ENCODE measurements around the gene IFT80. TPM values are rescaled to one million over a fixed set of nuclear protein-coding genes. Genes with fewer than 3 reads are reported as not detected.

Gene IFT80
- total and polyA plus RNA-seq, 9 of the 15 experiments (the other 6 are each of a cell fraction or from before 2014, with no cell fraction given): 6.7 to 21.1 (median 16.4) TPM

- no peak for TF ChIP-seq SP2 (IDR thresholded peaks at IDR 0.05; ENCODE audit: extremely low read depth, low read depth, low read length, poor library complexity, severe bottlenecking)
- TF ChIP-seq ZNF445 (CRISPR knock-in tag; IDR thresholded peaks at IDR 0.05; ENCODE audit: low read depth): no peak
- no peak for TF ChIP-seq CTCFL (IDR thresholded peaks at IDR 0.05; ENCODE audit: borderline replicate concordance, insufficient read depth, low read depth, low read length, poor library complexity, severe bottlenecking)
- TF ChIP-seq CREB1 (IDR thresholded peaks at IDR 0.05): peak; percentile 93
- peak; percentile 87 for TF ChIP-seq CREB1 (CRISPR knock-in tag; IDR thresholded peaks at IDR 0.05)
- TF ChIP-seq, protein P1, sequence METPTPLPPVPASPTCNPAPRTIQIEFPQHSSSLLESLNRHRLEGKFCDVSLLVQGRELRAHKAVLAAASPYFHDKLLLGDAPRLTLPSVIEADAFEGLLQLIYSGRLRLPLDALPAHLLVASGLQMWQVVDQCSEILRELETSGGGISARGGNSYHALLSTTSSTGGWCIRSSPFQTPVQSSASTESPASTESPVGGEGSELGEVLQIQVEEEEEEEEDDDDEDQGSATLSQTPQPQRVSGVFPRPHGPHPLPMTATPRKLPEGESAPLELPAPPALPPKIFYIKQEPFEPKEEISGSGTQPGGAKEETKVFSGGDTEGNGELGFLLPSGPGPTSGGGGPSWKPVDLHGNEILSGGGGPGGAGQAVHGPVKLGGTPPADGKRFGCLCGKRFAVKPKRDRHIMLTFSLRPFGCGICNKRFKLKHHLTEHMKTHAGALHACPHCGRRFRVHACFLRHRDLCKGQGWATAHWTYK (CRISPR knock-in tag; IDR thresholded peaks at IDR 0.05): no peak
- no peak for TF ChIP-seq NELFE (IDR thresholded peaks at IDR 0.05; ENCODE audit: insufficient read depth, insufficient read length)
- no peak for TF ChIP-seq ZNF134 (CRISPR knock-in tag; conservative IDR thresholded peaks at IDR 0.05)
- TF ChIP-seq SIN3B (IDR thresholded peaks at IDR 0.05; ENCODE audit: low read depth): peak; percentile 66
- TF ChIP-seq, protein P2, sequence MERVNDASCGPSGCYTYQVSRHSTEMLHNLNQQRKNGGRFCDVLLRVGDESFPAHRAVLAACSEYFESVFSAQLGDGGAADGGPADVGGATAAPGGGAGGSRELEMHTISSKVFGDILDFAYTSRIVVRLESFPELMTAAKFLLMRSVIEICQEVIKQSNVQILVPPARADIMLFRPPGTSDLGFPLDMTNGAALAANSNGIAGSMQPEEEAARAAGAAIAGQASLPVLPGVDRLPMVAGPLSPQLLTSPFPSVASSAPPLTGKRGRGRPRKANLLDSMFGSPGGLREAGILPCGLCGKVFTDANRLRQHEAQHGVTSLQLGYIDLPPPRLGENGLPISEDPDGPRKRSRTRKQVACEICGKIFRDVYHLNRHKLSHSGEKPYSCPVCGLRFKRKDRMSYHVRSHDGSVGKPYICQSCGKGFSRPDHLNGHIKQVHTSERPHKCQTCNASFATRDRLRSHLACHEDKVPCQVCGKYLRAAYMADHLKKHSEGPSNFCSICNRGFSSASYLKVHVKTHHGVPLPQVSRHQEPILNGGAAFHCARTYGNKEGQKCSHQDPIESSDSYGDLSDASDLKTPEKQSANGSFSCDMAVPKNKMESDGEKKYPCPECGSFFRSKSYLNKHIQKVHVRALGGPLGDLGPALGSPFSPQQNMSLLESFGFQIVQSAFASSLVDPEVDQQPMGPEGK (CRISPR knock-in tag; IDR thresholded peaks at IDR 0.05; ENCODE audit: borderline replicate concordance): no peak
- no peak for TF ChIP-seq ZNF175 (CRISPR knock-in tag; IDR thresholded peaks at IDR 0.05; ENCODE audit: low read depth)
Measured at GRCh38 chr3:160399125-160400029, at the start of gene IFT80, which contains the start of gene SMC4 (continued).

All from K562 (cell line).